Hematopoietic multipotent progenitor cell (in vitro differentiated cells): ENCODE measurements around the gene P2RX2. TPM values are rescaled to one million over a fixed set of nuclear protein-coding genes. Genes with fewer than 3 reads are reported as not detected.

ENCODE experiments used
- DNase-seq, 3 donors: peaks; one replicate each; pipeline ENCODE4 v3.0.0-alpha.2; 2011 to 2015; ENCODE audit warnings: low read depth in 2 of 3, low spot score in 2 of 3
- total RNA-seq: library from RNA; depleted of rRNA; stranded (reverse); fragments of >200 nt; gene quantifications from one replicate; pipeline ENCODE4 v1.2.3, GENCODE V29; 2012

Gene P2RX2
- not detected for total RNA-seq

GRCh38 chr12:132618683-132619043 is at the start of gene P2RX2:
Gene P2RX2, plus strand, starts transcription at chr12:132618776. Its CDS starts 41 bp downstream, at chr12:132618817.
- DNase-seq = no peak

GRCh38 chr12:132568826-132569480 is 49.6 kb upstream of the P2RX2 start:
- no peak for DNase-seq

- DNase-seq = no peak
Observed at GRCh38 chr12:132569856-132570480, 48.6 kb upstream of the P2RX2 start.

GRCh38 chr12:132570635-132571034 is 47.9 kb upstream of the P2RX2 start:
- DNase-seq = no peak

GRCh38 chr12:132571051-132571450 is 47.5 kb upstream of the P2RX2 start:
- DNase-seq = no peak

- DNase-seq = no peak
Observed at GRCh38 chr12:132571598-132571997, 47.0 kb upstream of the P2RX2 start.

GRCh38 chr12:132572106-132572505 is 46.5 kb upstream of the P2RX2 start:
- no peak for DNase-seq

- no peak for DNase-seq
Observed at GRCh38 chr12:132572801-132573760, 45.5 kb upstream of the P2RX2 start.

GRCh38 chr12:132574271-132574996 is 44.1 kb upstream of the P2RX2 start:
- no peak for DNase-seq

- no peak for DNase-seq
Observed at GRCh38 chr12:132575661-132576060, 42.9 kb upstream of the P2RX2 start.

GRCh38 chr12:132576701-132577100 is 41.9 kb upstream of the P2RX2 start:
- DNase-seq = no peak

- no peak for DNase-seq
Observed at GRCh38 chr12:132577191-132577920, 41.2 kb upstream of the P2RX2 start.

- DNase-seq = no peak
Observed at GRCh38 chr12:132578118-132578517, 40.5 kb upstream of the P2RX2 start.

- no peak for DNase-seq
Observed at GRCh38 chr12:132578826-132579225, 39.8 kb upstream of the P2RX2 start.

GRCh38 chr12:132579744-132580143 is 38.8 kb upstream of the P2RX2 start:
- DNase-seq = no peak

- DNase-seq = no peak
Observed at GRCh38 chr12:132580701-132581292, 37.8 kb upstream of the P2RX2 start.

GRCh38 chr12:132581348-132582057 is 37.1 kb upstream of the P2RX2 start:
- DNase-seq = no peak

GRCh38 chr12:132582058-132582420 is 36.5 kb upstream of the P2RX2 start:
- DNase-seq = no peak
